ENCODE measurements around the gene AKT3. TPM values are rescaled to one million over a fixed set of nuclear protein-coding genes. Genes with fewer than 3 reads are reported as not detected.

Gene AKT3
- total RNA-seq, 2 donors from 2014 or later = 13.6 to 31.2 TPM

- Histone ChIP-seq H3K27ac (no peak overlapping the region), H3K4me3 (no peak overlapping the region), H3K27me3 (no peaks in the 10 kb centered on the region), H3K4me1 (no peaks in the 10 kb centered on the region), H3K9me3 (no peaks in the 10 kb centered on the region), H3K36me3 (no peaks in the 10 kb centered on the region)
- no peak for TF ChIP-seq CTCF (IDR thresholded peaks at IDR 0.05)
- DNase-seq (ENCODE audit: low spot score) = no peak
Measured at GRCh38 chr1:243523766-243524165, 326.3 kb downstream of the AKT3 start.

- no peaks in the 10 kb centered on the region for H3K4me1 ChIP-seq
- DNase-seq (ENCODE audit: low spot score) = no peak
- no peak overlapping the region for H3K4me3 ChIP-seq
- H3K36me3 ChIP-seq = no peaks in the 10 kb centered on the region
- peaks cover 0 to 9% of the 10 kb centered on the region in 2 donors for H3K9me3 ChIP-seq
- no peak for TF ChIP-seq CTCF (IDR thresholded peaks at IDR 0.05)
- no peak overlapping the region for H3K27ac ChIP-seq
- H3K27me3 ChIP-seq = no peaks in the 10 kb centered on the region
Measured at GRCh38 chr1:243520831-243521230, 329.2 kb downstream of the AKT3 start.

- no peak for TF ChIP-seq CTCF (IDR thresholded peaks at IDR 0.05)
Measured at GRCh38 chr1:243514927-243515326, 335.1 kb downstream of the AKT3 start.

GRCh38 chr1:243513726-243514491 is 336.1 kb downstream of the AKT3 start:
- no peak for DNase-seq (ENCODE audit: low spot score)
- Histone ChIP-seq H3K27me3 (no peaks in the 10 kb centered on the region), H3K4me3 (no peak overlapping the region), H3K36me3 (peaks cover 18% of the 10 kb centered on the region), H3K27ac (no peak overlapping the region), H3K9me3 (peaks cover 0 to 9% of the 10 kb centered on the region in 2 donors), H3K4me1 (no peaks in the 10 kb centered on the region)
- no peak for TF ChIP-seq CTCF (IDR thresholded peaks at IDR 0.05)

More at GRCh38 chr1:243514927-243515326, 335.1 kb downstream of the AKT3 start:
- H3K9me3 ChIP-seq = peaks cover 0 to 9% of the 10 kb centered on the region in 2 donors
- DNase-seq (ENCODE audit: low spot score) = no peak
- peaks cover 18% of the 10 kb centered on the region for H3K36me3 ChIP-seq
- no peak overlapping the region for H3K4me3 ChIP-seq
- H3K4me1 ChIP-seq = no peaks in the 10 kb centered on the region
- no peak overlapping the region for H3K27ac ChIP-seq
- H3K27me3 ChIP-seq = no peaks in the 10 kb centered on the region

- no peaks in the 10 kb centered on the region for H3K9me3 ChIP-seq
- peaks cover 18% of the 10 kb centered on the region for H3K36me3 ChIP-seq
Measured at GRCh38 chr1:243510928-243511327, 339.1 kb downstream of the AKT3 start.

More at GRCh38 chr1:243510928-243511327, 339.1 kb downstream of the AKT3 start:
- Histone ChIP-seq H3K4me3 (no peak overlapping the region), H3K27ac (no peak overlapping the region), H3K4me1 (no peaks in the 10 kb centered on the region), H3K27me3 (no peaks in the 10 kb centered on the region)
- TF ChIP-seq CTCF (IDR thresholded peaks at IDR 0.05) = no peak
- no peak for DNase-seq (ENCODE audit: low spot score)

Measured in right atrium auricular region (tissue), 2 donors.